Non-pigmented ciliary epithelial cell (primary cell): ENCODE data around the gene PTBP1.

Experiments
- DNase-seq: peaks from one replicate; pipeline ENCODE4 v3.0.0-alpha.2; 2010; ENCODE audit warnings: low read depth

Gene PTBP1

DNA sequence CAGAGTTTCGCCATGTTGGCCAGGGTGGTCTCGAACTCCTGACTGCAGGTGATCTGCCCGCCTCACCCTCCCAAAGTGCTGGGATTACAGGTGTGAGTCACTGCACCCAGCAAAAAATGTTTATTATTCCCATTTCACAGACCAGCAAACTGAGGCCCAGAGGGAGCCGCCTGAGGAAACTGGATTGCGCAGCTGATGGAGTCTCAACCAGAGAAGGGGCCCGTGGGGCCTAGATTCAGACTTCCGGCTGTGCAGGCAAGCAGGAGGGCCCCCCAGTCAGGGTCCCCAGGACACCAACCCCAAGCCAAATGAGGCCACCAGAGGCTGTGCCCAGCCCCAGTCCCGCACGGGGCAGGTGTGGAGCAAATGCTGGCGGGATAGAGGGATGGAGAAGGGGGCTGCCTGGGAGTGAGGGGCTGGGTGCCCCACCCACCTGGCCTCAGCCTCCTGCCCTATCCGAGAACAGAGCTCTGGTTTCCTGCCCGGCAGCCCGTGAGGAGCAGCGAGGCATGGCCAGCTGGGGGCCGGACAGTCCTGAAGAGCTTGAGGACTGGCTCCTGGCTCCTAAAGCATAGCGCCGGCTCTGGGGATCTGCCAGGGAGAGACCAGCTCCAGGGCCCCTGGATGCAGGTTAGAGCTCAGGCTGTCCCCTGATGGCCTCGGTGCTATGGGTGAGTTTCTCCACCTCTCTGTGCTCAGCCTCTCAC lies 24.4 kb upstream of the PTBP1 start:
- DNase-seq, result no peak

DNA sequence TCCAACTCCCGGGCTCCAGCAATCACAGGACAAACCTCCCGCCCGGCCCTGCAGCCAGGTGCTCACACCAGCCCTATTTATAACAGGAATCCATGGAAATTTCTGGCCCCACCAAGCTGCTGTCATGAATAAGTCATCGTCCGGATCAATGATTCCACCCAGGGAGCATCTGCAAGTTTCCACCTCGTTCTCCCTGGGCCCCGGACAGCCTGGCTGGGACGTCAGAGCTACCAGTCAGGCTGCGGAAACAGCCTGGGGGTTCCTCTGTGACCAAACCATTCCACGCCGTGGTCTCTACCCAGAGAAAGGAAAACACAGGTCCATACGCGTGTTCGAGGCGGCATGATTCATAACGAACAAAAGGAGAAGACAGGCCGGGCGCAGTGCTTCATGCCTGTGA lies 20.7 kb upstream of the PTBP1 start:
- DNase-seq, result no peak

DNA sequence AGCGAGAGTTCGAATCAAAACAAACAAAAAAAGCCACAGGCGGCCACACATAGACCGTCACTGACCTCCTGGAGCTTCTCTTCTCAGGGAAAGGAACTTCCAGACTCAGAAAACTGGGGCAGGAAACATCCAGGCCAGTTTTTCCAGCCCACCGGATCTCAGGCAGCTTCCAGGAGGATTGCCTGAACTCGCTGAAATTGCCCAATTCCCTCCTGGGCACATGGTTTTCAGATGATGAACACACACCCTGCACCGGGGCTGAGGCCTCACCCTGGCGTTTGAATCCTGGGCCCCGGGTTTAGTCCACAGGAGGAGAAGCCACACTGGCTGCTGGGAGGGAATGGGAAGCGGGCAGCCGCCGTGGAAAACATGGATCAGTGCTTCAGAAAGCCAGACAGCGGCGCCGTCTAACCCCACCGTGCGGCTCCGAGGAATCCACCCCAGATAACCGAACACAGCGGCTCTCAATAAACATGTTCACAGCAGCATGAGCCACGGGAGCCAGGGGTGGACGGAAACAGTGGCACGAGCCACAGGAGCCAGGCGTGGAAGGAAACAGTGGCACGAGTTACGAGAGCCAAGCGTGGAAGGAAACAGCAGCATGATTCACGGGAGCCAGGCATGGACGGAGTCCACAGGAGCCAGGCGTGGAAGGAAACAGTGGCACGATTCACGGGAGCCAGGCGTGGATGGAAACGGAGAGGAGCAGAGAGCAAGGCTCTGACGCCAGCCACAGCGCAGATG lies 18.2 kb upstream of the PTBP1 start:
- DNase-seq, result peak; percentile 60

DNA sequence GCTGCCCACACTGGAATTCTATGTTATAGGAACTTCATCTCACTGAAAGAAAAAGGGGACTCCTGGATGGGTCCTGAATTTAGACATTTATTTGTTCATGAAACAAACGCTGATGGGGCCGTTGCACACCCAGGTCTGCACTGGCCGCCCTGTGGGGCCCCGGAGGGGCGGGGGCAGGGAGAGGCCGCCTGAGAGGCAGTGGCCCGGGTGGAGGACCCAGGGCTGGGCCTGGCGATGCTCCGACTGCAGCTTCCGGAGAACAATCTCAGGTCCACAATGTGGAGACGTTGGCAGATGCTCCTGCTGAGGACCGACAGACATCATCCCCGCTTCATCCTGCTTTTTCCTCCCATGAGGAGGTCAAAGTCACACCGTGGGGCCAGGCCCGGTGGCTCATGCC lies 16.3 kb upstream of the PTBP1 start:
- DNase-seq, result no peak

DNA sequence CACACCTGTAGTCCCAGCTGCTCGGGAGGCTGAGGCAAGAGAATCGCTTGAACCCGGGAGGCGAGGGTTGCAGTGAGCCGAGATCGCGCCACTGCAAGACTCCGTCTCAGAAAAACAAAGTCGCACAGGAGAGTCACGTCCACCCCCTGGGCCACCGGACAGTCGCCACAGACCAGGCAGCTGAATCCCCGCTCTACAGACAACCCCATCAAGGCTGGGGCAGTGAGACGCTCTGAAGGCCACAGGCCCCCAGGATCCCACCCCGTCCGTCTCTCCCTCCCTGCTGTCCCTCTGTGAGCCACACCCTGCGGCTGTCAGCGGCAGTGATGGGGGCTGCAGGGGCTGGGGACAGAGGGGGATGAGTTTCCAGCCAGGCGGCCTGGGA lies 15.5 kb upstream of the PTBP1 start:
- DNase-seq, result no peak

DNA sequence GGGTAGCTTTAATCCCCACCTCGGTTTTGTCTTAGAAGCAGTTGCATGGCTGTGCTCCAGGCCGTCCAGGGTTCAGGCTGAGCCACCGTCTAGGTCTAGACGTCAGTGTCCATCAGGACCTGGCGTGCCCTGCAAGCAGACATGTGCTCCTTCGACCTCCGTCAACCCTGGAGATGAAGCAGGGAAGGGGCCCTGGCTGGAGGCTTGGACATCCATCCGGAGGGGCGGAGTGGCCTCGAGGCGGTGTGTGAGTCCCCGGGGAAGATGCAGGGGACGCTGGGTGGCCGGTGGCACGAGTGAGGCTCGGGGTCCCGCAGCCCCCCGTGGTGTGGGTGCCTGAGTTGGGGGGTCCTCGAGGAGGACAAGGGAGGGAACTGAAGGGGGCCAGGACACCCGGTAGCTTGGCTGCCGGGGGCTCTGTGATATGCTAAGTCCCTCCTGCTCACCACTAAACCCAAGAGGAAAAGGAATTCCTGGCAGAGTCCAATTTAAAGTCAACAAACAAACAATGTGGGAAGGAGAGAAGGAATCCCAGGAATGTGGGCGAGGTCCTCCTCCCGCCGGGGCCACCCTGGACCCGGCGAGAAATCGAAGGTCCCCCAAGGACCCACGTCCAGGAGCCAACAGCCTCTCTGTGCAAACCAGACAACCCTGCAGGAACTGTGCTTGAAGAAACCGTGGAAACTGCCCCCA lies 14.9 kb upstream of the PTBP1 start:
- DNase-seq, result no peak

DNA sequence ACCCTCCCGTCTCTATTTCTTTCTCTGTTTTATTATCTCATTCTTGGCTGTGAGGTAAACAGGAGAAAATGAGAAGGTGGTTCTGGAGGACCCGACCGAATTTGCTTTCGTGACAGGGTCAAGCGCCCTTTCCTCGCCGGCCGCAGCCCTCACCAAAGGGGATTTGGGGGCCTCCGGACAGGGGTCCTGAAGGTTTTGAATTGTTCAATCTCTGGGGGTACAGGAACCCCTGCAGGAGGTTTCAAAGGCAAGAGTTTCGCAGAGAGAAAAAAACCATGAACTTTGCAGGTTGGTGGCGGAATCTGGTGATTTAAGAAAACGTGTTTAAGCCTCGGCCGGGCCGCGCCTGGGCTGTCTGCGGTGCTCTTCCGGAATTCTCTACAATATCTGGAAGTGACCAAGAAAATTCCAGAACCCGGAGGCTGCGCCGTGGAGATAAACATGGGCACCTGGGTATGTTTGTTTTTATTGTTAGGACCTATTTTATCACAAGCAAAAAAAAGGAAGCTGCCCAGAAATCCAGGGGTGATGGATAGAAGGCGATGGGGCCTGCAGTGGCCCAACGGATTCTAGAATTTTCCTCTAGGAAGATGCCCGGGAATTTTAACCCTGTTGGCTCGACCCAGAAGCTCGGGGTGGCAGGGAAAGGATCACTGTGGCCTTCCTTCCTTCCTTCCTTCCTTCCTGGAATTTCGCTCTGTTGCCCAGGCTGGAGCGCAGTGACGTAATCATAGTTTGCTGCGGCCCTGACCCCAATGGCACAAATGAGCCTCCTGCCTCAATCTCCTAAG lies 14.2 kb upstream of the PTBP1 start:
- no peak for DNase-seq

DNA sequence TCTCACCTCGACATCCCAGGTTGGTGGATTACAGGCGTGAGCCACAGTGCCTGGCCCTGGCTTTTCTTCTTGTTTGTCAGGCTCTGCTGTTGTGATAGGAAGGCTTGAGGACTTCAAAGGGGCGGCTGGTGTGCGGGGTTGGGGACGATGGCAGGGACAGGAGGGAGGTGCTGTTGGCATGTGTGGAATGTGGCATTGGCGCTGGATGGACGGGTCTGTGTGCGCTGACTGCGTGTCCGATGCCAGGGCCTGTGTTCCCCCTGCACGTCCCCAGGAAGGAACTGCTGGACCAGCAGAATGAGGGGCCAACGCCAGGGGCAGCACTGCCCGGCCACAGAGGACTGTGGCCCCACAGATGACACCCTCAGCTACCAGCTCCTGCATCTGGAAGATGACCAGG lies 12.7 kb upstream of the PTBP1 start:
- no peak for DNase-seq

DNA sequence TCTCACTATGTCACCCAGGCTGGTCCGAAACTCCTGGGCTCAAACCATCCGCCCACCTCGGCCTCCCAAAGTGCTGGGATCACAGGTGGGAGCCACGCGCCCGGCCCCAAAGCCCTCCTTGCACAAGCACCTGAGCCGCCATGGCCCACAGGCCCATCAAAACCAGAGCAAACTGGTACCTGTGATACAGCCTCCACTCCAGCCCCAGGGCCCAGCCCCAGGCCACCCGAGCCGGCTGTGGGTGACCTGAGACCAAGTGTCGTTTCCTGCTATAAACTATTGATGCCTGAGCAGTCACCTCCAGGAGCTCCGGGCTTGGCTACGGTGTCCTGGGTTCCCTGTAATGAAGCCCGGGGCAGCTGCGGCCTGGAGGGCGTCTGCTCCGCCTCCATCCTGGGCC lies 9.7 kb upstream of the PTBP1 start:
- no peak for DNase-seq

DNA sequence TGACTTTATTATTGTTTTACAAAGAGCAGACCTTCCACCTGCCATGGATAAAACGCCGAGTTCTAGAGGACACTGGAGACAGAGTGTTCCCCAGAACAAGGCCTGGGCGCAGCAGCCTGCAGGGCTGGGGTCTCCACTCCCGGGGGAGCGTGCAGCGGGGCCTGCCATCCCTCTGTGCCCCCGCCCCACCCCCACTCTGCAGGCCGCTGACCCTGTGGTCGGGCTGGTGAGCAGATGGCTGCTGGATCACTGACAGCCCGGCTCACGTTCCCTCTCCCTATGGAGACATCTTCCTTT lies 8.6 kb upstream of the PTBP1 start:
- DNase-seq, result no peak

DNA sequence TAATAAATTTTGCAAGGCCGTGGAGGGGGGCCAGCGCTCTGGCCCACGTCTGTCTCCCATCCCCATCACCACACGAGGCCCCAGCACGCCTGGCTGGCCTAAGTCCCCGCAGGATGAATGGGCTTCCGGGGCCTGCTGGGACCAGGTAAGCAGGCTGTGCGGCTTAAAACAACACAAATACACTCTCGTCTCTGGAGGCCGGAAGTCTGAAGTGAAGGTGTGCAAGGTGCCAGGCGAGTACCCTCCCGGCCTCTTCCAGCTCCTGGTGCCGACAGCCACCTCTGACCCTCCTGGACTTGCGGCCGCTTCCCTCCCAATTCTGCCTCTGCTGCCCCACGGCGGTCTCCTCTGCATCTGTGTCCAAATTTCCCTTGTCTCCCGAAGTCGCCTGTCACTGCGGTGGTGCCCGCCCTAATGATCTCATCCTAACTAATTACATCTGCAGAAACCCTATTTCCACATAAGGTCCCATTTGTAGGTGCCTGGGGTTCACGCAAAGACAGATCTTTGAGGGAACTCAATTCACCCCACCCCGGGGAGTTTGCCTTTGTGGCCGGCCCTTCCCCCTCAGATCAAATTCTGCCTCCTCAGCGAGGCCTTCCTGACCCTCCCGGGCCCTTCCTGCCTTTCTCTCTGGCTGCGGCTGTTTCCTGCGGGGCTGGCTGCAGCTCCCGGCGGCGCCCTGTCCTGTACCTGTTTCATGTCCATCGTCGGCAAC lies 8.1 kb upstream of the PTBP1 start:
- DNase-seq, result no peak

DNA sequence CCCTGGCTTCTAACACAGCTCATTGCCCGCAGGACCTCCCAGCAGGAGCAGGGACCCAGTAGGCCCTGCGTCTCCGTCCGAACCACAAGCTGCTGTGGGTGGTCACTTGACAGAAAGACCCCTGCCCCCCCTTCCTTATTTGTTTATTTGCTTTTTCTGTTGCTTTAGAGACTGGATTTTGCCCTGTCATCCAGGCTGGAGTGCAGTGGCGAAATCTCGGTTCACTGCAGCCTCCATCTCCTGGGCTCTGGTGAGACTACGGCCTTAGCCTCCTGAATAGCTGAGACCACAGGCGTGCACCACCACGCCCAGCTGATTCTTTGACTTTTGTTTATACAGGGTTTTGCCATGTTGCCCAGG lies 7.6 kb upstream of the PTBP1 start:
- DNase-seq, result no peak

DNA sequence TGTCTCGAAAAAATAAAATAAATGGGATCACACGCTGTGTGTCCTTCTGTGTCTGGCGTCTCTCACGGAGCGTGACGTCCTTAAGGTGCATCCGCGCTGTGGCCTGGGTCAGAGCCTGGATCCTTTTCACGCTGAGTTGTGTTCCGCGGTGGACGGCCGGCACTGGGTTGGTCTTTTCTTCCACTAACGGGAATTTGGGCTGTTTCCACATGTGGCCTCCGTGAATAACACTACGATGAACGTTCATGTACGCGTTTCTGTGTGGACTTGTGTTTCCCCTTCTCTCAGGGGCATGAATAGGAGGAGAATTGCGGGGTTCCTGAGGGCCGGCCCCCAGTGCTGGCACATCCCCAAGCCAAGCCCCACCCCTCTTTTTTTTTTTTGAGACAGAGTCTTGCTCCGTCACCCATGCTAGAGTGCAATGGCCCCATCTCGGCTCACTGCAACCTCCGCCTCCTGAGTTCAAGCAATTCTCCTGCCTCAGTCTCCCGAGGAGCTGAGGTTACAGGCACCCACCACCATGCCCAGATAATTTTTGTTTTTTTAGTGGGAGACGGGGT lies 6.2 kb upstream of the PTBP1 start:
- no peak for DNase-seq

DNA sequence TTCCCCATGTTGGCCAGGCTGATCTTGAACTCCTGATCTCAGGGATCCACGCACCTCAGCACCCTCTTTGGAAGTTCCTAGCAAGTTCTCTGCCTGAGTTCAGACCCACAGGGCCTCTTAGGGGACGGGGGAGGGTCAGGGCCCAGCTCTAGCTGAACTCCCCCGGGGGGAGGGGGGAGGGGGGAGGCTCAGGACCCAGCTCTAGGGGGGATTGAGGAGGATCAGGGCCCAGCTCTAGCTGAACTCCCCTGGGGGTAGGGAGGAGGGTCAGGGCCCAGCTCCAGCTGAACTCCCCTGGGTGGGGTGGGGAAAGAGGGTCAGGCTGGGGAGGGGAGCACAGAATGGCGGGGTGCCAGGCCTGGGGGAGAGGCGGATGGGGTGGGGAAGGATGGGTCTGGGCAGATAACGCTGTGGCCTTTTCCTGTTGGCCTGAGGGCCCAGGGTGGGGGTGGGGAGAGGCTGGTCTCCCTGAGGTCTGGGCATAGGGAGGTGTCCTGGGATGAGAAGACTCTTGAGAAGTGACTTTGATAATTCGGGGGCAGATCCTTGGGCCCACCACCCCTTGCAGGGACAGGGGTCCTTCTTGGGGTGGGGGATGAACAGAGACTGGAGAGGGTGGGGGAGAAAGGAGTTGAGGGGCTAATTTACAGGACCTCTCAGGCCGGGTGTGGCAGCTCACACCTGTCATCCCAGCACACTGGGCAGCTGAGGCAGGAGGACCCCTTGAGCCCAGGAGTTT lies 5.5 kb upstream of the PTBP1 start:
- no peak for DNase-seq

DNA sequence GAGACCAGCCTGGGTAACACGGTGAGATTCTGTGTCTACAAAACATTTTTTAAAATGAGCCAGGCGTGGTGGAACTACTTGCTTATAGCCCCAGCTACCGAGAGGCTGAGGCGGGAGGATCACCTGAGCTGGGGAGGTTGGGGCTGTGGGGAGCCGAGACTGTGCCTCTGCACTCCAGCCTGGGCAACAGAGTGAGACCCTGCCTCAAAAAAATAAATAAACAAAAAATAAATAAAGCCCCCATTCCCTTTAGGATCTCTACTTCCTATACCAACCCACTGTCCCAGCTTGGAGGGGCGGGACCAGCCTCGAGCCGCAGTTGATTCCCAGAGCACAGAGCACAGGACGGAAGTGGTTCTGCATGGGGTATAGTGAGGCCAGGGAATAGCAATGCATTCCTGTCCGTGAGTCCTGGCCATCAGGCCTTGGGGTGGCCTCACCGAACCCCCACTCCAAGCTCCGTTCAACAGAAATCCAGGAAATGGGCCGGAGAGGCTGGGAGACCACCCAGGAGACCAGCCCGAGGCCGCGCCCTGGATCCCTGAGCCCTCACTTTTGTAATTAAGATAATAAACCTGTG lies 4.9 kb upstream of the PTBP1 start:
- DNase-seq, result no peak

DNA sequence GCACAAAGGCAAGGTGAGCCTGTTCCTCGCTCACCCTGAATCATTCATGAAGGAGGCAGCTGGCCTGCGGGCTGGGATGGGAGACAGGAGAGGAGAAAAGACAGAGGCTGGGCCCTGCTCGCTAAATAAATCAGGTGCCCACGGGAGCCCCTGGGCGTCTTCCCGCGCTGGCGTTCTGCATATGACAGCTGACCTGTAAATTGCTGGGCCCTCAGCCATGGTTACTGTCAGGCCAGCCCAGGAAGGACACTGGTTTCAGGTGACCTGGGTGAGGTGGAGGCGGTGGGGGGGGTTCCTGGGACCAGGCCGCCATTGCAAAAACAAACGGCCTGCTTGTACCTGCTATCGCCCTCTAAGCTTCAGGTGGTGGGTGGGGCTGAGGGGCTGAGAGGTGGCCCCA lies 3.4 kb upstream of the PTBP1 start:
- no peak for DNase-seq

DNA sequence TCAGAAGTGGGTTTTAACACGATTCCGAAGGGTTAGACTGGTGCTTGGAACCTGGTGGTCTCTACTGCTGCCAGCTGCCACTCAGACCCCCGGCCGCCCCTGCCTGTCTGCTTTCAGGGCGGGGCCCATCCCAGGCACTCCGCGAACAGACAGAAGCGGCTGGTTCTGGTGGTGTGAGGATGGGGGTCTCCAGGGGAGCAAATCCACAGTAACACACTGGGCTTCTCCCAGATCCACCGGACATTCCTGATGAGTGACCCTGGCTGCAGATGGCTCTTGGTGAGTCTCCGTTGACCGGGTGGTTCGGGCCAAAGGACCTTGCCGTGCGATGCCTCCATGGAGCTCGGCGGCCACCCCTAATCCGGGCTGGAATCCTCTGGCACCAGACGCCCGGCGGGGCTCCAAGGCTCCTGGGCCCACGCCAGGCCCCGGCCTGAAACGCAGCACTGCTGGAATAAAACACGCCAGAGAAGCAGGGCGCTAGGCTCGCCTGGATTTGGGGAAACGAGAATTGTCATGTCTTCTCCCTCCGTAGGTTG lies 2.1 kb upstream of the PTBP1 start:
- DNase-seq, result no peak

DNA sequence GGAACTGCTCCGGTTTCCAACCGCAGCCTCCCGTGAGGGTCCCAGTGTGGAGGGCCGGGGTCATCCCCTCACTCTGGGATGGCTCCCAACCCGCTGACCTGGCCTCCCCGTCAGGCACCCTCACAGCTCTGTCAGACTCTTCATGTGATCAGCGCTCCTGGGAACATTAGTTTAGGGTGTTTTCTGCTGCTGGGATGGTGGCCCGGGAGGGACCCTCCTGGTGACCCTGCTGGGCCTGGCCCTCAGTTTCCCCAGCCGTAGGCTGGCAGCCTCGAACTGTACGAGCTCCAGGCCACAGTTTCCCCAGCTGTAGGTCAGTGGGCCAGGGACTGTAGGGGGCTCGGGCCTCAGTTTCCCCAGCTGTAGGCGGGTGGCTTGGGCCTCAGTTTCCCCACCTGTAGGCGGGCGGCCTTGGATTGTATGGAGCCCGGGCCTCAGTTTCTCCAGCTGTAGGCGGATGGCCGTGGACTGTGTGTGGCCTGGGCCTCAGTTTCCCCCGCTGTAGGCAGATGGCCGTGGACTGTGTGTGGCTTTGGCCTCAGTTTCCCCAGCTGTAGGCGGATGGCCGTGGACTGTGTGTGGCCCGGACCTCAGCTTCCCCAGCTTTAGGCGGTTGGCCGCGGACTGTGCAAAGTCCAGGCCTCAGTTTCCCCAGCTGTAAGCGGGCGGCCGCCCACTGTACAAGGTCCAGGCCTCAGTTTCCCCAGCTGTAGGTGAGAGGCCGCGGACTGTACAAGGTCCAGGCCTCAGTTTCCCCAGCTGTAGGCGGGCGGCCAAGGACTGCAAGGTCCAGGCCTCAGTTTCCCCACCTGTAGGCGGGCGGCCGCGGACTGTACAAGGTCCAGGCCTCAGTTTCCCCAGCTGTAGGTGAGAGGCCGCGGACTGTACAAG lies 1.3 kb upstream of the PTBP1 start:
- DNase-seq, result no peak
